Esophagus muscularis mucosa (tissue), 3 donors: Measurements from ENCODE around the gene DGCR2.

Experiments
- POLR2A ChIP-seq: fragments of 450-650 bp; IDR thresholded peaks from one replicate; pipeline ENCODE4 v1.6.1; 2017; ENCODE audit warnings: antibody characterized with exemption, moderate library complexity, mild to moderate bottlenecking, low read depth
- TF ChIP-seq, protein P1 (sequence below), 3 experiments: fragments of 200-600 bp in 2 of 3; fragments of 450-650 bp in 1 of 3; sonication (generic) in 2 of 3; IDR thresholded peaks; one replicate each; pipeline ENCODE4 v1.5.1; 2017 to 2019; ENCODE audit warnings: antibody characterized with exemption in 3 of 3, mild to moderate bottlenecking in 2 of 3, moderate library complexity in 1 of 3

DNA sequence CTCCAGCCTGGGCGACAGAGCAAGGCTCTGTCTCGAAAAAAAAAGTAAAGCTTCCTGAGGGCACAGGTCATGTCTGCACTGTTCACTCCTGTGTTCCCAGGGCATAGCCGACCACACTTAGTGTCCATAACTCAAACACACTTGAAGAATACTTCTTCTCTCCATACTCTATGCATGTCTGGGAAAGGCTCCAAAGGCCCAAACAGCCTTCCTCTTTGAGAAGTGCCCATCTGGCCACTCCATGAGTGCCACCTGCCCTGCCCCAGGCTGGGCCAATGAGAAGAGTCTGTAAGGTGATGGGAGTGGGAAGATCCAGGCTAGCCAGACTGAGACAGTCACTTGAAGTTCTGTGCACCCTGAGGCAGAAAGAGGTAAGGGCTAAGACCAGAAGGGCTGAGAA is 24.7 kb downstream of the DGCR2 start:
- TF ChIP-seq, protein P1, sequence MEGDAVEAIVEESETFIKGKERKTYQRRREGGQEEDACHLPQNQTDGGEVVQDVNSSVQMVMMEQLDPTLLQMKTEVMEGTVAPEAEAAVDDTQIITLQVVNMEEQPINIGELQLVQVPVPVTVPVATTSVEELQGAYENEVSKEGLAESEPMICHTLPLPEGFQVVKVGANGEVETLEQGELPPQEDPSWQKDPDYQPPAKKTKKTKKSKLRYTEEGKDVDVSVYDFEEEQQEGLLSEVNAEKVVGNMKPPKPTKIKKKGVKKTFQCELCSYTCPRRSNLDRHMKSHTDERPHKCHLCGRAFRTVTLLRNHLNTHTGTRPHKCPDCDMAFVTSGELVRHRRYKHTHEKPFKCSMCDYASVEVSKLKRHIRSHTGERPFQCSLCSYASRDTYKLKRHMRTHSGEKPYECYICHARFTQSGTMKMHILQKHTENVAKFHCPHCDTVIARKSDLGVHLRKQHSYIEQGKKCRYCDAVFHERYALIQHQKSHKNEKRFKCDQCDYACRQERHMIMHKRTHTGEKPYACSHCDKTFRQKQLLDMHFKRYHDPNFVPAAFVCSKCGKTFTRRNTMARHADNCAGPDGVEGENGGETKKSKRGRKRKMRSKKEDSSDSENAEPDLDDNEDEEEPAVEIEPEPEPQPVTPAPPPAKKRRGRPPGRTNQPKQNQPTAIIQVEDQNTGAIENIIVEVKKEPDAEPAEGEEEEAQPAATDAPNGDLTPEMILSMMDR (IDR thresholded peaks at IDR 0.05) = no peak
- no peak for TF ChIP-seq POLR2A
